Measurements from ENCODE around the gene MSANTD2.

Gene MSANTD2

DNA sequence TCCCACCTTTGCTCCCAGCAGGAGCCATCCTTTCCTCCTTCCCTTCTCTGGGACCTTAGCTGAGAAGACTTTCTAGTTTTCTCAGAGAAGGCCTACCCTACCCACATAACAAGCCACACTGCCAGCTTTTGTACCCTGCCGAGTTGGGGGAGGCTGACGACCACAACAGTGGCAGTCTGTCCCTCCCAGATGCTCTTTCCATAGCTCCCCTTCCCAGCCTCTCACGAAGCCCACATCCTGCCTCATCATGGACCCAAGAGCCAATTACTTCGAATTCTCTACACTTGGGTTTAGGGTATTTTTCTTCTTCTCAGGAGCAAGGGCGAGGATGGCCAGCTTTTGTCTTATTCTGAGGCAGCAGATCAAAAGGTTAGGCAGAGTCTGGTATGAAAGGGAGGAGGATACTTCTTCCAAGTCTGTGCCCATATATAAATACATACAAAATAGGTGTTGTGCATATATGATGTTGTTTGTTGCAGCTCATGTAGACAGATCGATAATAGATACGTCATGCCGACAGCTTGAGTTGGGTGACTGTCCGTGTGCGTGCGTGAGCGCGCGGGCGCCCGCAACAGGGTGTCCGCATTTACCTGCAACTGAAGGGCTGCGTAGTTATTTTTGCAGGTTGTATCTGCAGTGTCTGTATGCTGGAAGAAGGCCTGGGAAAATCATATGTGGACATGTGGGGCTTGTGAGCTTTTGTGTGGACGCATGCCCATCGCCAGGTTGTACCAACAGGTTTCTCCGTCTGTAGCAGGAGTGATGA lies 61.3 kb downstream of the MSANTD2 start:
- DNase-seq (ENCODE audit: low read depth in 1 of 2, low spot score in 1 of 2), result no peak

DNA sequence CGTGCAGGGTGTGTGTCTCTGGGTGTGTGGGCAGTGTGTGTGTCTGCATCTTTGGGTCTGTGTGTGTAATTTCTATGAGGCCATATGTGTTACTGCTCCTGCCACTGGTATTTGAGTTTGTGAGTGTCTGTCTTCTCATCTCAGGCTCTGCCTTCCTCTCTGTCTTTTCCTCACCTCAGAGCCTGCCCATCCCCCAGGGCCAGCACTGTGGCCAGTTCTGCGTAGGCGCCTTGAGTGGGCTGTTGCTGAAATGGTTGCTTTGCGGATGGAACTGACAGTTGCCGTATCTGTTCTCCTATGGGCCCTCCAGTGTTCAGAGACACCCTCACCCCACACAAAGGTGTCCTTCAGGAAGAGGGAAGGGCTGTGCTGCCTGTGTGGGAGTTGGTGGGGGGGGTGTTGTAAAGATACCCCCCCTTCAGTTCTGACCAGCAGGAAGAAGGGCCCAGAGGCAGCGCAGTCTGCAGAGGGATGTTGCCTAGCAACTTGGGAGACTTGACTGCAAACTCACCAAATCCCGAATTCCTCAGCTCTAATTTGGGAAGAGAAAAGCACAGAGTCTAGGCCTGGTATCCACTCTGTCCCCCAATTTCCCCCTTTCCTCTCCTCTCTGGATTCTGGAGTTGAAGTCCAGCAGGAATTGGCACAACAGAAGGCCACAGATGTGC lies 62.4 kb downstream of the MSANTD2 start:
- no peak for DNase-seq (ENCODE audit: low read depth in 1 of 2, low spot score in 1 of 2)

DNA sequence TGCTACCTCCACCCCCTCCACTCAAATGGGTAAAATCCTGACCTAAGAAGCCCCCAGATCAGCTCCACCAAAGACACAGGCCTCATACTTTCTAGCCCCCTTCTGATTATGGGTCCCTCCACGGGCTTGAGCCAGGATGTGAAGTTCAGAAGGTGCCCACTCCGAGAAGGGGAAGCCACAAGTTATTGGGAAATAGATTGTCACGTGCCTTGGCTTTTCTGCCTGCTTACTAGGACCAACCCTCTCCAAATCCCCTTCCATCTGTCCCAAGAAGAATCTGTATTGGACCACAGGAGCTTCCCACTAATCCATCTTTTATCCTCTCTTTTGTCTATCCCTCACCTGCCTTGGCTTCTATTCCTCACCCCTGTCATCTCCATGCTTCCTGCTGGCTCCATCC lies 63.5 kb downstream of the MSANTD2 start:
- DNase-seq (ENCODE audit: low read depth in 1 of 2, low spot score in 1 of 2), result no peak

DNA sequence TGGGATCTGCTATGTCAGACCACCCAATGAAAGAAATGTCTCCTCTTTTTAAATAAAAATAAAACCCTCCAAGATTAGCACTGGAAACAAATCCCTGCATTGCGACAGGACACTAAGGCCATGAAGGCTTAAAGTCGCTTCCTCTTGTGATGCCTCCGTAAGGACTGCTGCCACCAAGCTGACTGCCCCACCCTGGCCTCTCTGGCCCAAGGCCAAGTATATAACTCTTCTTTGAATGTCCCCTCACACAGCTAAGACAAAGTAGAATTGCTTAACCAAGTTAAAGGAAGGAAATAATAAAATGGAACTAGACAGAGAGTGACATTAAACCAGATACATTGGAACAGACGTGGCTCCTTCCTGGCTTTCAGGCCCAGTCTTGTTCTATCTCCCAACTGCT lies 68.0 kb downstream of the MSANTD2 start:
- DNase-seq (ENCODE audit: low read depth in 1 of 2, low spot score in 1 of 2), result no peak

DNA sequence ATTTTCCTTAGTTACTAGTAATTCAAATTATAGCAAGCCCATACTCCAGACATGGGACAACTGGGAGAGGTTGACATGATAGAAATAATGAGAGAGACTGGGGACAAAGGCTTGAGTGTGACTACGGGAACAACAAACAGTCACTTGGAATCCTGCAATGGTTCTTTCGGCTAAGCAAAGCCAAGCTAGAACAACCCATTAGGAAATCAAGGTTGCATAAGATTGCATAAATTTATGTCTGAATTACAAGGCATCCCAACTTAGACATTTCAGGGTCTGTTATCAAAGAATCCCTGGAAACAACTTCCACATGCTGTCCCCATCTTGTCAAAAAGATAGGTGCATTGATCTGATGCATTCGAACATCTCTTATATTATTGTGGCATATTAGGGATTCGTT lies 70.6 kb downstream of the MSANTD2 start:
- DNase-seq (ENCODE audit: low read depth in 1 of 2, low spot score in 1 of 2), result no peak

DNA sequence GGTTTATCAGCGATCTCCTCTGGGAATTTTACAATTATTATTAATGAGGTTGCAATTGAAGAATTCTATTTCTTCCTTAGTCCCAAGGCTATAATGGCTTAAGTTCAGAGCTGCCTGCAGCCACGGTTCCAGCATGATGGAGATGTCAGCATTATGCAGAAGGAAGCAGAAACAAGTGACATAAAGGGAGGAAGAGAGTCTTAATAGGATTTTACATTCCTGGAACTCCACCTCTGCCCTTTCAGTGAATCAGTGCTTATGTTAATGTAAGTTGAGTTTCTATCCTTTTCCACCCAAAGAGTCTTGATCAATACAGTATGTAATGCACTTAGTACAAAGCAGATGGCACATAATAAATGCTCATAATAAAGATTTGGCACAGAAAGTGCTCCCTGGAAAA lies 72.1 kb downstream of the MSANTD2 start:
- no peak for DNase-seq (ENCODE audit: low read depth in 1 of 2, low spot score in 1 of 2)

DNA sequence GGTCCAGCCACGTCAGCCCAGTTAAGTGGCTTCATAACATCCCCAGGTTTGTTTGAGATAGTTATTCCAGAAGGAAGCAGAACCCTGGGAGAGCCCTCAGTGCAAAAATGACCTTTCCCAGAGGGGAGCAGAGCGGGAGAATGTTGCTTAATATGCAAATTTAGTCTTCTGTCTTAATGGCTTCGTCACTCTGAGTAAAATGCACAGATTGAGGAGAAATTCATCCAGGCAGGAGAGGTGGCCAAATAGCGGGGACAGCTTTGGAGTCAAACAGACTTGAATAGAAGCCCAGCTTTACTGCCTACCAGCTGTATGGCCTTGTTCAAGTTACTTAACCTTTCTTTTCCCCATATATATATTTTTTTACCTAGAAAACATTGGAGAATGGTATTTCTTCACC lies 72.7 kb downstream of the MSANTD2 start:
- DNase-seq (ENCODE audit: low read depth in 1 of 2, low spot score in 1 of 2), result no peak

DNA sequence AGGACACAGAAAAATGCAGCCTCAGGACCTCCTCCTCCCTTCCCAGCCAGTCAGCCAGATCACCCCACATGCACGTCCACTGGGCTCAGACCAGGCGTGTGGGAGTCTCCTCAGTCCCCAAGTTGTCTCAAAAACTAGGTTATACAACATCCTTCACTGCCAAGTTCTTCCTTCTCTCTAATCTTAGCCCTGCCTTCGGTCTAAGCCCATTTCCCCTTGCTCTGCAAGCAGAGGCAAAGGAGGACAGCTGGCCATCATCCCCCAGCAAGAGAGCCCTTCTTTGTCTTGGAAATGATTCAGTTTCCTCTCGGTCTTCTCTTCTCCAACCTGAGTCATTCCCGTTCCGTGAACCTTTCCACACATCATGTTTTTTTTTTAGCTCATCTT lies 74.5 kb downstream of the MSANTD2 start:
- DNase-seq (ENCODE audit: low read depth in 1 of 2, low spot score in 1 of 2), result no peak

DNA sequence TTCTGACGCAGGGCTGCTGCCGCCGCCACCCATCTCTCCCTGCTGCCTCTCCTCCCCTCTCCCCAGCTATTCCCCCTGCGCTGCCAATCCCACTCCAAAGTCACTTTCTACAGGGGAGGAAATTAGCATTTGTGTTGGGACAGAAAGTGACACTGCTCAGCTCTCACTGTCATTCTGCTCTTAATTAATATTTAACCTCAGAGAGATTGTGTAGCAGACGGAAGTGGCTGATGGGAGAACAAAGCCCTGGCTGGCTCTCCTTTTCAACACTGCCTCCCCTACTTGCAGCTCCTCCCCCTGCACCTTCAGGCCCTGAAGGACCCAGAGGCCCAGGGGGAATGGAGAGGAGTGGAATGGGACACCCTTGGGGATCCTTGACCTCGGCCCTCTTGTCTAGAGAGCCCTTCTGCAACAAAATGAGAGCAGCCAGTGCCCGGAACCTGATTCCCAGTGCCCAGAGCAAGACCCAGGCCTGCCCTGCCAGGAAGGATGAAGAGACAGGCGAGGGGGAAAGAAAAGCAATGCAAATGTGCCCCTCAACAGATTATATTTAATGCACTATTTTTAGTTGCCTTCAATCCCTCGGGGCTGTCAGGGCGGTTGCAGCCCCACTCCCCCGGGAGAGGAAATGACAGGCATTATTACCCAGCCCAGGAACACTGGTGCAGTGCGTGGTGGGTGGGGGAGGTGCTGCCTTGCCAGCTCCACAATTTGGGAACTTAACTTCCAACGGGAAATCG lies 75.1 kb downstream of the MSANTD2 start:
- DNase-seq (ENCODE audit: low read depth in 1 of 2, low spot score in 1 of 2), result no peak

DNA sequence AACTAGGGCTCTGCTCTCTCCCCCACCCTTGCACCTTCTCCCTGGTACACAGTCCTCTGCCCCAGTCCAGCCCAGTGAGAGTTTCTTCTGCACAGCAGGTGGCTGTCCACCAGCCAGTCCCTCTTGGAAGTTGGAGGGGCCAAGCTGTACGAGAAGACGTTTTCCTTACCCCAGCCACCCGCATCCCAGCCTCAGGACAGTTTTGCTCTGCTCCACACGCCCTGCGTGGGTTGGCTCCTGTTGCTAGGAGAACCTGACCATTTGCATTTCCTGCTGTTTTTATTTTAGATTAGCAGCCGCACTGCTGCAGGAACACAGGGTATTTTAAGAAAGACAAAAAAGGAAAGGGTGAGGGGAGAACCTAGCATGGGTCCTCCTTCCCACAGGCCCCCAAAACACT lies 78.0 kb downstream of the MSANTD2 start:
- no peak for DNase-seq (ENCODE audit: low read depth in 1 of 2, low spot score in 1 of 2)

DNA sequence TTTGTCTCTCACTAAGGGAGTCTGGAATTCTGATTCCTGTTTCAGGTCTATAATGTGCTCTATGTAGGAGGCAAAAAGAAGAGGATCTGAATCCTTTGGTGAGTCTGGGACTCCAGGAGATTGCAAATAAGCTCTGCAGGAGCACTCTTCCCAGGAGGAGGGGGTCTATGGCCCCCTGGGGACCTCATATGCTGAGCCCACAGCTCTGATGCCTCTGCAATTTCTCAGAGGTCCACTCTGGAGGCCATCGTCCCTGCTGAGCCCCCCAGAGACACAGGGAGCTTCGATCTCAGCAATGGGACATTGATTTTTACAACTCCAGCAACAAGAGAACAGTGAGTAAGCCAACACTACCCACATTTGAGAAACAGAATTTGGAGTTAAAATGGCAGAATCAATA lies 80.7 kb downstream of the MSANTD2 start:
- DNase-seq (ENCODE audit: low read depth in 1 of 2, low spot score in 1 of 2), result no peak

DNA sequence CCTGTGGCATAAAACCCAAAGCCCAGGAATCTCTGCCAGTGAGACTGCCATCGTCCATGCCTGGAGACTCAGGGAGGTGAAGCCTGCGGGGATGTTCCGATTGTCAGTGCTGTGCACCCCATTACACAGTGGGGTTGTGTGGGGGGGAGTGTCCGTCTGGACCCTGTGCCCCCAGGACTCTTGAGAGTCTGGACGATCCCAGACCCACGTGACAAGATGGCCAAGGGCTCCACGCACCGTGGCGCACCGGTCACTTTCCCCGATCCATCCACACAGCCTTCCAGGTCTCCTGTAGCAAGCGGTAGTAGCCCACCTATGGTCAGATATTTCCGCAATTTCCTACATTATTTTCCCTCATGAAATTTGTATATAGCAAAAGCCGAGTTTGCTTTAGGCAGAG lies 81.4 kb downstream of the MSANTD2 start:
- DNase-seq (ENCODE audit: low read depth in 1 of 2, low spot score in 1 of 2), result no peak

DNA sequence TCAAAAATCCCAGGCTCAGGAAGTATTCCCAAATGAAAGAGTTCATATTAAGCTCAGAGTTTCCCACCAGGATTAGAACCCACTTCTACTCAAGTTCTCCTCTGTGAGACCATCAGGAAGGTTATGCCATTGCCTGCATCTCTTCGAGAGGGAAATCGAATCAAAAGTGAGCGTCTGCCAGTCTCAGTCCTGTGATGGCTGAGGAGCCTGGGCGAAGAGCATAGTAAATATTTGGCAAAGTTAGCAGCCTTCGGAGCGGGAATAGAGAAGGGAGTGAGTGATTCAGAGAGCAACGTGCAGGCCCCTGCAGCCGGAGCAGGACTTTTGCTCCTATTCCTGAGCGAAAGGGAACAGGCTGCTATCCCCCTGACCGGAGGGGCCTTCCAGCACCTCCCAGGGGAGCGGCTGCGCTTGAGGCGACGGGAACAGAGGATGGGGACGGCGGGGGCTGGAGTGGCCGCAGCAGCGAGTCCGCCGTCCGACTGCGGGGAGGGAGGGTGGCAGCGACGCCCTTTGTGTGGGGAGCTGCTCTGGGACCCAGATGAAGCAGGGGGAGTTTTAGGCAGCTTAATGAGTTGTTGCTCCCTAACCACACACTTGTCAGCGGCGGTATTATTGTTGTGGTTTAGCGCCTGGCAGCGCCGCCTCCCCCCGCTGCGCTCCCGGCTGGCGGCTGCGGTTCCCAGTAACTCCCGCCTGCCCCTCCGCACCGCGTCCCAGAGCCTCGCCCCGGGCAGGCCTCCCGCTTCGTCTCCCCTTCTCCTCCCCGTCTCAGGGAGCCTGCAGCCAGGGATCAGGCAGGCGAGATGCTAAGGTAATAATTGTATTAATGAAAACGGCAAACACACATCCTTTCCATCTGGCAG lies 82.2 kb downstream of the MSANTD2 start:
- no peak for DNase-seq (ENCODE audit: low read depth in 1 of 2, low spot score in 1 of 2)

DNA sequence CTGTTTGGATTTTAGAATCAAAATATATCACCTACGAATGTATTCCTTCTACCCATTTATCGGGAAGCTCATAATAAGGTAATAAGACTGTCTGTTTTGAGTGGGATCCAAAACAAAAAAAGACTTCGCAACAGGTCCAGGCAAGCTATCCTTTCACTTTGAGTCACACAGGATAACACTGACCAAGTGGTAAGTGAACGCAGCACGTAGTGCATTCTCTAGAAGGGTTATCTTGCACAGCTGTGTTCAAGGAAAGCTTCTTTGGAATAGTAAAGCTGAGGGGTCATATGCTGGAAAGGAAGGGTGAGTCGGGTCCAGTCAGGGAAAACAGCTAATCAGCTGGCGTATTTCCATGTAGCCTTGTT lies 82.8 kb downstream of the MSANTD2 start:
- DNase-seq (ENCODE audit: low read depth in 1 of 2, low spot score in 1 of 2), result no peak

DNA sequence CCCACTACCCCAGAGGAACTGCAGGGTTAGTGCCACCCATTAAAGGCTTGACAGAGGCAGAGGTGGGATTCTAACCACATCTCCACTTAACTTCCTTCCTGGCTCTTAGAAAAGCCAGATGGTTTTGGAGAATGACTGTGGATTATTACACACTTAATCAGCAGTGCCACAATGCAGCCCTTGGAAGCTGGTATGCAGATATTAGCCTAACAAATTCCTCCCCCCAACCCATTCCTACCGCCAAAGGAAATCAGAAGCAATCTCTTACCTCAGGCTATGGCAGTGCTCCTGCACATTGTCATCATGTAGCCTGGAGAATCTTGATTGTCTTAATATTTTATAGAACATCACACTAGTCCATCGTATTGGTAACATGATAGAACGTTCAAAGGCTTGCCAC lies 83.6 kb downstream of the MSANTD2 start:
- DNase-seq (ENCODE audit: low read depth in 1 of 2, low spot score in 1 of 2), result no peak

All from stimulated activated CD4-positive, alpha-beta T cell treated with anti-CD3 and anti-CD28 coated beads, Interleukin-15, amount 100 ng/mL, for 1 hour (primary cell).